Subcutaneous abdominal adipose tissue (tissue), 5 donors: ENCODE measurements around the gene AP5Z1.

Experiments used
- H3K27ac ChIP-seq: one replicate; pipeline ENCODE4 v1.7.0; 2013; ENCODE audit warnings: low read depth, mild to moderate bottlenecking, inconsistent platforms, low read length, moderate library complexity
- H3K27me3 ChIP-seq, 5 donors: one replicate each; pipeline ENCODE4 v1.7.0; 2013; ENCODE audit warnings: low read length in 5 of 5, inconsistent platforms in 1 of 5; ENCODE audit not compliant: control insufficient read depth in 5 of 5, insufficient read depth in 4 of 5
- H3K36me3 ChIP-seq, 5 donors: one replicate each; pipeline ENCODE4 v1.7.0; 2013; ENCODE audit warnings: low read length in 5 of 5; ENCODE audit not compliant: control insufficient read depth in 5 of 5, insufficient read depth in 5 of 5
- H3K4me1 ChIP-seq, 5 donors: one replicate each; pipeline ENCODE4 v1.7.0; 2013; ENCODE audit warnings: low read length in 5 of 5, mild to moderate bottlenecking in 3 of 5, moderate library complexity in 1 of 5; ENCODE audit not compliant: control insufficient read depth in 5 of 5, insufficient read depth in 5 of 5
- H3K4me3 ChIP-seq, 5 donors: one replicate each; pipeline ENCODE4 v1.7.0; 2013; ENCODE audit warnings: low read length in 5 of 5, low read depth in 1 of 5
- H3K9ac ChIP-seq, 5 donors: one replicate each; pipeline ENCODE4 v1.7.0; 2013; ENCODE audit warnings: low read length in 5 of 5, mild to moderate bottlenecking in 4 of 5, moderate library complexity in 3 of 5
- H3K9me3 ChIP-seq, 5 donors: one replicate each; pipeline ENCODE4 v1.7.0; 2013; ENCODE audit warnings: low read length in 5 of 5; ENCODE audit not compliant: control insufficient read depth in 5 of 5
- donor health status: healthy.
- donor health status: healthy.
- donor health status: healthy.
- donor health status: healthy.
- donor health status: healthy.

Gene AP5Z1

DNA sequence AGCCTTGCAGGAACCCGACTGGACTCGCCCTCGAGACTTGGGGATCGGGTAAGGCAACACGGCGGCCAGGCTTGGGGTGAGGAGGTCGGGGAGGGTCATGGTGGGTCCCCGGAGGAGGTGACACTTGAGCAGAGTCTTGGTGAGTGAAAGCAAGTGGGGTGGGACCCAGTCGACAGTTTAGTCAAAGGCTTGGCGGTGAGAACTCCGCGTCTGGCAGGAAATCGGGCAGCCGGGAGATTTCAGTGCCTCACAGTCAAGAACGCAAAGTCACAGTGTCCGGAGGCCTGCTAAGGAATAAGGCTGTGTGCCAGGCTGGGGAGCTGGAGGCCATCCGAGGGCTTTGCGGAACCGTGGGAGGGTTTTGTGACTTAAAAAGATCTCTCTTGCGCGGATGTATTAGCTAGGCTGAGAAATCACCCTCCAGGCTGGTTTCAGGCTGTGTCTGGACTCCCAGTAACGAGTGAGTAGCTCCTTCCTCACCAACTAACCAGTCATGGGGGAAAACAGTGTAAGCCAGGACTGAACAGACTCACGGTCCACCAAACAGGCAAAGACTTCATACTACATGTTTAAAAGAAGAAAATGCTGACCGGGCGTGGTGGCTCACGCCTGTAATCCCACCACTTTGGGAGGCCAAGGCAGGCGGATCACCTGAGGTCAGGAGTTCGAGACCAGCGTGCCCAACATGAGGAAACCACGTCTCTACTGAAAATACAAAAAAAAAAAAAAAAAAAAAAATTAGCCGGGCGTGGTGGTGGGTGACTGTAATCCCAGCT is 613 bp downstream of the AP5Z1 start:
- Histone ChIP-seq H3K4me1 (peaks cover 4 to 34% (median 27%) of the 10 kb centered on the region in 5 donors), H3K9ac (peak overlapping the region; percentile 83 to 99 (median 97)), H3K27ac (peak overlapping the region; percentile 99), H3K4me3 (peak overlapping the region; percentile 81 to 97 (median 93)), H3K27me3 (no peaks in the 10 kb centered on the region), H3K36me3 (peaks cover 0 to 7% (median 6%) of the 10 kb centered on the region in 5 donors), H3K9me3 (no peaks in the 10 kb centered on the region)

DNA sequence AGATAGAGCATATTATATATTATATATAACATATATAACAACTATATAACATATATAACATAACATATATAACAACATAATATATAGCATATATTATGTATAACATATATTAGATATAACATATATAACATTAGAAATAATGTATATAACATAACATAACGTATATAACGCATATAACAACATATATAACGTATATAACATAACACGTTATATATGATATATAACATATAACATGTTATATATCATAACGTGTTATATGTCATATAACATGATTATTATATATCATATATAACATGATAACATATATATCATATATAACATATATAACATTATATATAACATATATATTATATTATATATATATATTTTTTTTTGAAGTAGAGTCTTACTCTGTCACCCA is 3.7 kb downstream of the AP5Z1 start:
- Histone ChIP-seq H3K4me3 (no peak overlapping the region), H3K9ac (no peak overlapping the region), H3K27ac (no peak overlapping the region), H3K27me3 (no peaks in the 10 kb centered on the region), H3K36me3 (peaks cover 0 to 37% (median 35%) of the 10 kb centered on the region in 5 donors), H3K4me1 (peaks cover 4 to 32% (median 26%) of the 10 kb centered on the region in 5 donors), H3K9me3 (no peaks in the 10 kb centered on the region)

DNA sequence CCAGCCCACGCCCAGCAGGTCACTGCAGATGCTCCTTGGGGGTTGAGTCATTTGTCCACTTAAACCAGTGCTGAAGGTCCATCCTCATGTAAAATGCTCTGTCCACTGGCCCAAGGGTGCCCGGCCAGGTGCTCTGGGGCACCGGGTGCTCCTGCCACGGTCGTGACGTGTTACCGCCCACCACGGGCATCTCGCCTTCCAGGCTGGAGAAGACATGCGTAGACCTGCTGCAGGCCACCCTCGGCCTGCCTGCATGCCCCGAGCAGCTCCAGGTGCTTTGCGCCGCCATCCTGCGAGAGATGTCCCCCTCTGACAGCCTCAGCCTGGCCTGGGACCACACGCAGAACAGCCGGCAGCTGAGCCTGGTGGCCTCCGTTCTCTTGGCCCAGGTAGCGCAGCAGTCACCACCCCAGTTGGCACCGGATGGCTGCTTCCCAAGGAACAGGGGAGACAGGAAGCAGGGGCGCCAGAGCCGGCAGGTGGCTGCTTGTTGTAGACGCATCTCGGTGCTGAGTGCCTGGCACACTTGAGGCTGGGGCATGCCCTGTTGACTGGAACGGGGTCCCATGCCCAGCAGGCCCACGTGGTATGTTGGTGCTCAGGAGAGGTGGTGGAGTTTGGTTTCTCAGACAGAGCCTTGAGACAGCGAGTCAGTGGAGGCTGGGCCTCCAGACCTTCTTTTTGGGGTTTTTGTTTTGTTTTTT is 6.1 kb downstream of the AP5Z1 start:
- H3K27me3 ChIP-seq = no peaks in the 10 kb centered on the region
- H3K27ac ChIP-seq = no peak overlapping the region
- peaks cover 0 to 14% (median 10%) of the 10 kb centered on the region in 5 donors for H3K4me1 ChIP-seq
- no peak overlapping the region for H3K4me3 ChIP-seq
- H3K9me3 ChIP-seq = no peaks in the 10 kb centered on the region
- peaks cover 0 to 61% (median 59%) of the 10 kb centered on the region in 5 donors for H3K36me3 ChIP-seq
- H3K9ac ChIP-seq = no peak overlapping the region

DNA sequence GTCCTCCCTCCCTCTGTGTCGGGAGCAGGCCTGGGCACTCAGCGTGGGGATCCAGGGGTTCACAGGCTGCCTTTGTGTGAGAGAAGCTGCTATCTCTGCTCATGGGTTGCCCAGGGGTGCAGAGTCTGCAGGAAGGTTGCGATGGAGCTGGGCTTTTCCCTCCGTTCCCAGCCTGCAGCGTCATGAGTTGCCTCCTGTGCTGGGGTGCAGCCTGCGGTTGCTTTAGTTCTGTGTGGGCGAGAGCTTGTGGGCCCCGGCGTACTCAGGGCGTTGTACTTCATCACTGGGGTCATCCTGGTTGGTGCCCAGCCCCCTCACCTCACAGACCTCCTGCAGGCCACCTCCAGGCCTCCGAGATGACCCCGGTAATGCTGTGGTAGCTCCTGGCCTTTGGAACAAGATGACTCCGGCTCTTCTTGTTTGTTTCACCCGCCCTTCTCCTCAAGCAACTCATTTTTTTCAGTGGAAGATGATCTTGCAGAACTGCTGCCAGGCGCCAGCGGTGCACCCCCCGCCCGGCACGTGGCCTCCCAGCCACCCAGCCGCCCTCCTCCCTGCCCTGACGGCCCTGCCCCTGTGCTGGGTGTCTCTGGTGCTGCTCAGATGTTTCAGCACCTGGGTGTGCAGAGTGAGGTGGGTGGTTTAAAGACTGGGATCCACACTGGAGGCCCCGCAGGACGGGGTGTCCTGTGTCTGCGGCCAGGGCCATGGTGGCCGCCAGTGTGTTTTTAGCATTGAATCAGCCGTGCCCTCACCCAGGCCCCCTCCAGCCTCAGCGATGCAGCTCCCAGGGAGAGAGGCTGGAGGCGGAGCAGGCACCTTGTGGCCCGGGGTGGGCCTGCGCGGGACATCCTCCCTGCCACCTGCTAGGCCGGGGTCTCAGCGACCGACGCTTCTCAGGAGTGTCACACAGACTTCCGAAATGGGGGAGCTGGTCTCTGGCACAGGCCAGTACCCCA is 7.2 kb downstream of the AP5Z1 start:
- no peak overlapping the region for H3K4me3 ChIP-seq
- peaks cover 0 to 4% (median 3%) of the 10 kb centered on the region in 5 donors for H3K4me1 ChIP-seq
- no peak overlapping the region for H3K27ac ChIP-seq
- H3K9ac ChIP-seq = no peak overlapping the region
- no peaks in the 10 kb centered on the region for H3K9me3 ChIP-seq
- H3K36me3 ChIP-seq = peaks cover 0 to 71% (median 70%) of the 10 kb centered on the region in 5 donors
- H3K27me3 ChIP-seq = no peaks in the 10 kb centered on the region

DNA sequence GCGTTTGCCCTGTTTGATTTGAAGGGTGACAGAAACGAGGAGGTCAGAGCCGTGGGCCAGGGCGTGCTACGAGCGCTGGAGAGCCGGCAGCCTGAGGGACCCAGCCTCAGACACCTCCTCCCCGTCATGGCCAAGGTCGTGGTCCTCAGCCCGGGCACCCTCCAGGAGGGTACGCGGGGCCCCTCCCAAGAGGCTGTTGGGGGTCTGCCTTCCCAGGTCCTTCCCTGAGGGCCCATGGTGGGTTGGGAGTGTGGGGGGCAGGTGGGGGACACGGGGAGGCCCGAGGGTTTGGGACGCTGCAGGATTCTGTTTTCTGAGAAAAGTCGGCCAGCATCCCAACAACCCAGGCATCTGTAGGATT is 7.8 kb downstream of the AP5Z1 start:
- peaks cover 0 to under 1% (median 0%) of the 10 kb centered on the region in 5 donors for H3K4me1 ChIP-seq
- no peak overlapping the region for H3K4me3 ChIP-seq
- H3K9ac ChIP-seq = no peak overlapping the region
- no peaks in the 10 kb centered on the region for H3K9me3 ChIP-seq
- H3K36me3 ChIP-seq = peaks cover 0 to 78% (median 76%) of the 10 kb centered on the region in 5 donors
- no peaks in the 10 kb centered on the region for H3K27me3 ChIP-seq
- no peak overlapping the region for H3K27ac ChIP-seq

DNA sequence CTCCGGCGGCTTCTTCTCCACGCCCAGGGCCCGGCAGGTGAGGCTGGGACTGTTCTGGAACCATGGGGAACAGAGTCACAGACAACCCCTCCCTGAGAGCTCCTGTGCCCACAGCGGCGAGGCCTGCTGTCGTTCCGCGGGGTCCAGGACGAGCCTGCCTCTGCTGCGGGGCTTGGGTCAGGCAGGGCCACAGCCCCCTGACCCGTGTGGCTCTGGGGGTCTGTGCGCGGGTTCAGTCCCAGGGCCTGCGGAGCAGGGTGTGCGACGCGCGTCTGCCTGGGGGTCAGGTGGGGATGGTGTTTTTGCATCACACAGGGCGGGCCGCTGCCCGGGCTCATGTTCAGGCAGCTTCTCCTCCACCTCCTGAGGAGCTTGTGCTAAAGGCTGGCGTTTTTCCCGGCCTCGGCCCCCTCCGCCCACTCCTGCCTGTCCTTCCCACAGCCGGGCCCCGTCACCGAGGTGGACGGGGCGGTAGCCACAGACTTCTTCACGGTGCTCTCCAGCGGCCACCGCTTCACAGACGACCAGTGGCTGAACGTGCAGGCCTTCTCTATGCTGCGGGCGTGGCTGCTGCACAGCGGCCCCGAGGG is 8.4 kb downstream of the AP5Z1 start:
- Histone ChIP-seq H3K27me3 (no peaks in the 10 kb centered on the region), H3K4me1 (no peaks in the 10 kb centered on the region), H3K4me3 (no peak overlapping the region), H3K9ac (no peak overlapping the region), H3K9me3 (no peaks in the 10 kb centered on the region), H3K27ac (no peak overlapping the region), H3K36me3 (peaks cover 0 to 84% (median 82%) of the 10 kb centered on the region in 5 donors)

DNA sequence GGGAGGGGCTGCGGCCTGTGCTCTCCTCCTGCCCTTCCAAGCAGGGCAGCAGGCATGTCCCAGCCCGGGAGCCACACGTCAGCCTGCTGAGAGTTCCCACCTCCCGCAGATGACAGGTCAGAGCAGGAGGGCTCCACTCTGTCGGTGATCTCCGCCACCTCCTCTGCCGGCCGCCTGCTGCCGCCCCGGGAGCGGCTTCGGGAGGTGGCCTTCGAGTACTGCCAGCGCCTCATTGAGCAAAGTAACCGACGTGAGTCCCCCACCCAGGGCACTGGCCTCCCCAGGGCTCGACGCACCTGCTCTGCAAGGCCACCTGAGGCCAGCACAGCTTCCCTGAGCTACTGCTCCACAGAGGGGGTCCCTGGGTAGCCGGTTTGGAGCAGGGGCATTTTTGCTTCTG is 9.4 kb downstream of the AP5Z1 start:
- Histone ChIP-seq H3K9me3 (no peaks in the 10 kb centered on the region), H3K4me3 (no peak overlapping the region), H3K9ac (no peak overlapping the region), H3K27me3 (no peaks in the 10 kb centered on the region), H3K36me3 (peaks cover 0 to 93% (median 87%) of the 10 kb centered on the region in 5 donors), H3K4me1 (peaks cover 0 to 4% (median 0%) of the 10 kb centered on the region in 5 donors), H3K27ac (no peak overlapping the region)

DNA sequence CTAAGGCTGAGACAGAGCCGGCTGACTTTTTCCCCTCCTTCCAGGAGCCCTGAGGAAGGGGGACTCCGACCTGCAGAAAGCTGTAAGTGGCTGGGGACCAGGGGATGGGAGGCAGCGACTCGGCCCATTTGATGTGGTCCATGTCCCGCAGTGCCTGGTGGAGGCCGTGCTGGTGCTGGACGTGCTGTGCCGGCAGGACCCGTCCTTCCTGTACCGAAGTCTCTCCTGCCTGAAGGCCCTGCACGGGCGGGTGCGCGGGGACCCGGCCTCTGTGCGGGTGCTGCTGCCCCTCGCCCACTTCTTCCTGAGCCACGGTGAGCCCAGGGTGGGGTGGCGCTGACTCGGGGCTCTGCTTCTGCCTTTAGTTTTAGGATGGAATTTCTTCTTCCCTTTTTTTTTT is 9.9 kb downstream of the AP5Z1 start:
- peaks cover 0 to 9% (median 2%) of the 10 kb centered on the region in 5 donors for H3K4me1 ChIP-seq
- H3K9ac ChIP-seq = no peak overlapping the region
- no peak overlapping the region for H3K4me3 ChIP-seq
- H3K27ac ChIP-seq = no peak overlapping the region
- H3K36me3 ChIP-seq = peaks cover 0 to 99% (median 92%) of the 10 kb centered on the region in 5 donors
- no peaks in the 10 kb centered on the region for H3K27me3 ChIP-seq
- H3K9me3 ChIP-seq = no peaks in the 10 kb centered on the region

DNA sequence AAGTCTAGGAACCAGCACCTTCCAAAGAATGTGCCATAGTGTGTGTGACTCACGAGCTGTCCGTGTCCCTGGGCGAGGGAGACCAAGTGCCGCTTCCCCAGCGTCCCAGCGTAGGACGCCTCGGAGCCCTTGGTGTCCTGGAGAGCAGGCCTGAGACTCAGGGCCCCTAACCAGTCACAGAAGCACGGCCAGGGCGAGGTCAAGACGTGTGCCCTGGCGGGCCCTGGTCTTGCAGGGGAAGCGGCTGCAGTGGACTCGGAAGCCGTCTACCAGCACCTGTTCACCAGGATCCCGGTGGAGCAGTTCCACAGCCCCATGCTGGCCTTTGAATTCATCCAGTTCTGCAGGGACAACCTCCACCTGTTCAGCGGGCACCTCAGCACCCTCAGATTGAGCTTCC is 10.6 kb downstream of the AP5Z1 start:
- Histone ChIP-seq H3K27ac (no peak overlapping the region), H3K9ac (no peak overlapping the region), H3K27me3 (no peaks in the 10 kb centered on the region), H3K9me3 (no peaks in the 10 kb centered on the region), H3K4me3 (no peak overlapping the region), H3K36me3 (peaks cover 0 to 100% (median 95%) of the 10 kb centered on the region in 5 donors), H3K4me1 (peaks cover 0 to 12% (median 2%) of the 10 kb centered on the region in 5 donors)
